HG03066 (cell line): ENCODE data around the gene NDUFA12.

Source experiments
- ATAC-seq: cut with Tn5 transposase; IDR thresholded peaks from one replicate; pipeline ENCODE4 v1.9.1; 2021; ENCODE audit warnings: low read depth; ENCODE audit not compliant: unreplicated experiment

NDUFA12 gene

DNA sequence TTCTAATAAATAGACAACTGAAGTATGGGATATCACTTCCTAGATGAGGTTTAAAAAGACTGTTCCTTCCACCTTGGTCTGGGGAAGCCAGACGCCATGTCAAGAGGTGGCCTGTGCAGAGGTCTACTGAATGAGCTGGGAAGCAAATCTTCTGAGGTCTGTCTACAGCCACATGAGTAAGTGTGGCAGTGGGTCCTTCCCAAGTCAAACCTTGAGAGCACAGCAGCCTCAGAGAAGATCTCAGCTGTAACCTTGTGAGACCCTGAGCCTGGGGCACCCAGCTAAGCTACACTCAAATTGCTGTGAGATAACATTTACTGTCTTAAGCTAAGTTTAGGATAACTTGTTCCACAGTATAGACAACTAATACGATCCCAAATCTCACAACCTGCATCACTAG, 20.2 kb downstream of the NDUFA12 start:
- ATAC-seq: no peak

DNA sequence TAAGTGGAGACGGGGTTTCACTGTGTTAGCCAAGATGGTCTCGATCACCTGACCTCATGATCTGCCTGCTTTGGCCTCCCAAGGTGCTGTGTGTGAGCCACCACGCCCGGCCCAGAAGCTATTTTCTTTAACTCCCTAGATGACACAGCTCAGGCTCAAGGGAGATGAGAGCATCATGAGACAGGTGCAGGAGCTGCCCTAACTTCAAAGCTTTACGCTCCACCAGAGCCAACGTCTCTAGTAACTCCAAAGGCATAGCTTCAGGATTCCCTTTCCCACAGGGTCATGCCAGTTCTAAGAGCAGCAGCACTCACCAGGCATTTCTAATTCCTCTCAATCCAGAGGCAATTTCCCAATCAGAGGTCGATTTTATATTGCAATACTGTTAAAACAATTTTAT, 21.0 kb downstream of the NDUFA12 start:
- no peak for ATAC-seq

DNA sequence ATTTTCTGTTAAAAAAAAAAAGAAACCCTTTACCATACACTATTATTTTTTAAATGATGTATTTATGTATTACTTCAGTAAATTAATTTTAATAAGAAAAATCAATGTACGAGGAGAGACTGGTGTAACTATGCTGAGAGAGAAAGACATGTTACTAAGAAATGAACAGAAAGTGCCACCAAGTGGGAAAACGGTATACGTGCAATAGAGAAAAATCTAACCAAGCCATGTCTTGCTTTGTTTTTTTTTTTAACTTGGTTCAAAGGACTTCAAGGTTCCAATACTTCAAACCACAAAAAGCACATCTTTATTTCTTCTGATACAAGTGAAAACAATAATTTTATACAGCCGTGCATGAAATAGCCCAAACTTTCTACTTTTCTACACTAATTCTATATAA, 22.9 kb downstream of the NDUFA12 start:
- no peak for ATAC-seq

DNA sequence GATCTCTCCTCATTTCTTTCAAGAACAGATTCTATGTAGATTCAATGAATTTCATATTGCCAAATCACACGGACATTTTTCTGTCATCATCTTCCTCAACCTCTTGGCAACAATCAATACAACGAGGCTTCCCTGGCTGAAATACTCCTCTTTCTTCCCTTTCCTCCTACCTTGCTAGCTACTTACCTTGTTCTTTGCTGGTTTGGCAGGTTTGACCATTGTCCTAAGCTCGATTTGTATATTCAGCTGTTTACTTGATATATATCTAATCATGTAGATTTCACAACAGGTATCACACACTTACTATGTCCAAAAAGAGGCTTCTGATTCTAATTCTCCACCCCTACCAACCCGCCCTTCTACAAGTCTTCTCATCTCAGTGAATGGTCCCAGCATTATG, 23.6 kb downstream of the NDUFA12 start:
- ATAC-seq: no peak

DNA sequence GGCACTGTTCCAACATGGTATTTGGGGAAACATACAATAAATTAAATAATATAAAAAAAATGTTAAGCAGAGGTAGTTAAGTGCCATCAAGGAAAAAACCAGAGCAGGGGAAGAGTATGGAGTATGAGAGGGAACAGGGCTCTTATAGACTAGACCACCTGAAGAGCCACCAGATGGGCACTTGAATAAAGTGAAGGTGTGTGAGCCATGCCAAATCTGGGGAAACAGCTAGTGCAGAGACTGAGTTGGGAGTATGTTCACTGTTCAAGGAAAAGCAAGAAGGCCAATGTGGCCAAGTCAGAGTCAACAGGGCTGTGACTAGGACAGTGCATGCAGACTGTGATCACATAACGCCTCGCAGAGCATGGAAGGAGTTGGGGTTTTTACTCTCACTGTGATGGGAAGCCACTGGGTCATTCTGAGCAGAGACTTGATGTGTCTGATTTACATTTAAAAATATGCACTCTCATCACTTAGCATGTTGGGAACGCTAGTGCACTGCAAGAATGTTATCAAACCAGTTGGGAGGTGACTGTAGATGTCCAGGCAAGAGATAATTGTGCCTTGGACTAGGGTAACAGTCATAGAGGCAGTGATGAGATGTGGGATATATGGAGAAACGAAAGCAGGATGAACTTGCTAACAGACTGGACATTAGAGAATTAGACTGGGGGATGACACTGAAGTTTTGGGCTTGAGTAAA, 25.6 kb downstream of the NDUFA12 start:
- ATAC-seq: no peak

DNA sequence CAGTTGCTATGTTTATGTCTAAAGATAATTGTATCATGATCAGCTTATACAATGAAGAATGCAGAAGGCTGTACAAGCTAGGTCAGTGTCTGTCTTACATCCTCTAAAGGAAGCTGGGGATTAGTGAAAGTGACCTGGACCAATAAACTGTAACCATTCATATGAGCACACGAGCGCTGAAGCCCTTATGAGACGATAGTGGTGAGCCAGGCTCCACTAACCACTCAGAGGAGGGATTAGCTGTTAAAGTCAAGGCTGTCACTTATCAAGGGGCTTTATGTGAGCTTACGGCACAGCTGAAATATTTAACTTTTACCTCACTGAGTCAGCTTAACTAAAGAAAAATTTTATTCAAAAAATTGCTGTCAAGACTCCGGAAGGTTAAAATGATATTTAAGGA, 30.3 kb downstream of the NDUFA12 start:
- ATAC-seq: no peak

DNA sequence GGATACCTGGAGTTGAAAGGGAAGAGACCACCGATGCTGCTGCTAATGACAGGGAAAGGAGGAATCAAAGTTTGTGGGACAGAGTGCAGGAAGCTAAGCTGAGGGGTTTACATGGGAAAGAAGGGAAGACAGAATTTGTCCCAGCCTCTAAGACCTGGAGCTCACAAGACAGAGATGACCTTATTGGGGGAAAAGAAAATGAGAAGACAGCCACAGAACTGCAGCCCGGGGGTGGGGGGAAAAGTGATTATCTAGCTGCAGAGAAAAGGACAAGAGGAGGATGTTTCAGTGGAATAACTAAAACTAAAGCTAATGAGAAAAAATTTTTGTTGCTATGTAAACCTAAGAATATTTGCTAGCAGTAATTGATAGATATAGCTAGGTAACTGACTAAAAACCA, 30.7 kb downstream of the NDUFA12 start:
- ATAC-seq: no peak

DNA sequence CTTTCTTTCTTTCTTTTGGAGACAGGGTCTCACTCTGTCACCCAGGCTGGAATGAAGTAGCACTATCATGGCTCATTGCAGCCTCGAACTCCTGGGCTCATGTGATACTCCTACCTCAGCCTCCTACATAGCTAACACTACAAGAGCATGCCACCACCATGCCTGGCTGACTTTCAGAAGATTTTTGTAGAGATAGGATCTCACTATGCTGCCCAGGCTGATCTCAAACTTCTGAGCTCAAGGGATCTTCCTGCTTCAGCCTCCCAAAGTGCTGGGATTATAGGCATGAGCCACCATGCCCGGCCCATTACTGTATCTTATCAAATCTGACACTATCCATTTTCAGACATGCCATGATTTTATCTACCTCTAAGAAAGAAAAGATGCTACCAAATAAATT, 31.6 kb downstream of the NDUFA12 start:
- no peak for ATAC-seq

DNA sequence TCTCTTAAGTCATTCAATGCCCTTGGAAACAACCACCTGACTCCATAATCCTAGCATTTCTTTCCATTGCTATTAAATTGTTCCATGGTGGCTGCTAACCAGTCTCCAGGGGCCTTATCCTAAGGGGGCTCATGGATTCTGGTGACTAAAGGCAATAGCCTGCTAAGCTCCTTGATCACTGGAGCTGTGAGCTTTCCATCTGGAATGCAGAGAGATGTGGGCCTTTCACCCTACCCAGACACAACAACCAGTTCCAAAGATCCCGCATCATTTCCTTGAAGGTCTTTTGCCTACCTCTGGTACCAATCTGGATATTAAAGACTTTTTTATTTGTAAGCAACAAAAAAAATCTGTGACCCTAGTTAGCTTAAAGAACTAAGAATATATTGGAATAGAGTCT, 32.9 kb downstream of the NDUFA12 start:
- ATAC-seq: no peak

DNA sequence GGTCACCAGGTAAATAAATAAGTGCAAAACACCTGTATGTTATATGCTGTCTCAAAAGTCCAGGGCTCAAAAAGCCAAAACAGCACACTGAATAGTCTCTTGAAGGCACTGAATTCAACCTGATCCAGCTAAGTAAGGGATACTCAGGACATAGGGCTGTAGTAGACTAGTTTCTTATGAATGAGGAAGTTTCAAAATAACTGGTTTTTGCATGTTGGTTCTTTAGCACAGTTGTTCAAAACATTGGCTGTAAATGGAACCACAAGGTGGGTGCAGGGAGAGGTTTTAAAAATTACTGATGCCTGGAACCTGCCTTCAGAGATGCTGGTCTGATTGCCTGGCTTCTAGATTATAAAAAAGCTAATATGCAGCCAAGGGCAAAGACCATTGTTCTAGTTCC, 34.1 kb downstream of the NDUFA12 start:
- no peak for ATAC-seq

DNA sequence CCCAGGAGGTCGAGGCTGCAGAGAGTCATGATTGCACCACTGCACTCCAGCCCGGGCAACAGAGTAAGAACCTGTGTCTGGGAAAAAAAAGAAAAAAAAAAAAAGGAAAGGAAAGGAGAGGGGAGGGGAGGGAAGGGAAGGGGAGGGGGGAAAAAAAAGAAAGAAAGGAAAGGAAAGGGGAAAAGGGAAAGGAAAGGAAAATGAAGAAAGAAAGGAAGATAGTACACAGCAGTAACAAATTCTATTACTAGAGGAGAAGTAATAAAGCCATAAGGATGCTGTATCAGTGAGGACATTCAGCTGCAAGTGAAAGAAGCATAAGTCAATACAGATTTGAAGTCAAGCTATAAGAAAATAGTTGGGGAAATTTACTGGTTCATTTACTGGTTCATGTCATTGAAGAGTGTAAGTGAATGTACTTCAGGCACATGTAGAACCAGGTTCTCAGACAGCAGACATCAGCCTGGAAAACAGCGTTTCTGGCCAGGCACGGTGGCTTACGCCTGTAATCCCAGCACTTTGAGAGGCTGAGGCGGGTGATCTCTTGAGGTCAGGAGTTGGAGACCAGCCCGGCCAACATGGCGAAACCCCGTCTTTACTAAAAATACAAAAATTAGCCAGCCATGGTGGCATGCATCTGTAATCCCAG, 37.4 kb downstream of the NDUFA12 start:
- no peak for ATAC-seq

DNA sequence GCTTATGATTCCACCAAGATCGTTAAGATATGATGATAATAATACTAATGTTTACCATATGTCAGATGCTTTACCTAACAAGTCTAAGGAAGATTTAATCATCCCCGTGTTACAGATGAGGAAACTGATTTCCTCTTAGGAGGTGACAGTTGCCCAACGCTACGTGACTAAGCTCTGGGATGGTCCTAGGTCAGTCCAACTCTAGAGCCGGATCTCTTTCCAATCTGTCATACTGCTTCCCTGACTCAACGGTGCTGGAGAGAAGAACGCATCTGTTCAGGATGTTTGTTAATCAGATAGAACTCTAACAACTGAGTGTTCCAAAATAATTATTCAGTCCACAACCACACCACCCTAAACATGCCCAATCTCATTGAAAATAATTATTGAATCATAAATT, 39.8 kb downstream of the NDUFA12 start:
- ATAC-seq: no peak

DNA sequence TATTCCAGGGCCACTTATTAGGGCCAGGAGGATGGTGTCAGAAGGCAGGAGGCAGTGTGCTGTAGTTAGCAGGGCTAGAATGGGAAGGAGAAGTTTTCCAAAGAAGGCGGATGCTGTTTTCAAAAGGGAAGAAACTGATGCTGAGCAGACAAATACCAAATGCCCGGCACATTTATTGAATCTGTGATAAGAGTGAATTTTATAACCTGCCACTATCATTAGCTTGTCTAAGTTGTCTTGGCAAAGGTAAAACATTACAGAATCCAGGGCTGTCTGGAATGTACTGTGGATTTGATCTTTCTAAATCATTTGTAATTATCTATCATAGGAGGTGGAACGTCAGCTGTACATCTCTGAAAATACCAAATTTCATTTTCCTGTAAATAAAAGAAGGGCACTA, 40.8 kb downstream of the NDUFA12 start:
- ATAC-seq: no peak

DNA sequence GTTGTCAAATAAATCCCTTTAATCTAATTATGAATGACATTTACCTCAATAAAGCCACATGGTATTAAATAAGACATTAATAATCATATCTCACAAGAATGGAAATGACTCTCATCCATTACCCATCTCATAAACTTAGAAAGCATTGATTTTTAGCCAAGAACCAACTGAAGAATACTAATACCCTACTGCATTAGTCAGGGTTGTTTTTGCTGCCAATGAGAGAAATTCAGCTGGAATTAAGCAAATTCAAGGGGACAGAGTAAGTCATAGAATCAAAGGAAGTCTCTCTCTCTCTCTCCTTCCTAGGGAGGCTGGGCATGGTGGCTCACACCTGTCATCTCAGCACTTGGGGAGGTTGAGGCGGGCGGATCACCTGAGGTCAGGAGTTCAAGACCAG, 41.6 kb downstream of the NDUFA12 start:
- ATAC-seq: no peak

DNA sequence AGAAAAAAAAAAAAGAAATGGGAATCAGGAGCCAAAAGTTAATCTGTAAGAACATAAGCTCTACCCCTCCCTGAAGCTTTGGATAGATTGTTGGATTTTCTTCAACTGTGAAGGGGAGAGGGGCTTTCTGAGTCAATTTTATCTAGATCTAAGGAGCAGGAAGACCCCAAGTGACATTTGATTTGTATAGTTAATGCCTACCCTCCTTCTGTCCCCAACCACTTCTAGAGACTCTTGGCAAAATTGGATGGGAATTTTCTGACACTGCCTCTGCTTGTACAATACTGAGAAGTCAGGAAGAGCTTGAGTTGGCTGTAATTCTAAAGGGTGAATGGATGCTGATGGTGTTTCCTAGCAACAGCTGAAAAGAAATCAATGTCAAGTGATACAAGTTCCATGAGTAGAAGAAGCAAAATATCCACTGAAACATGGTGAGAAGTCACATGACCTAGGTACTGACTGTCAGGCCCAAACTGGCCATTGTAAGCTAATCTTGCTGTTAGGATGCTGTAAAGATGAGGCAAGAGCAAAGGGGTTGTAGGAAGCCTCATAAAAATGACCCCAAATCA, 42.2 kb downstream of the NDUFA12 start:
- ATAC-seq: no peak

DNA sequence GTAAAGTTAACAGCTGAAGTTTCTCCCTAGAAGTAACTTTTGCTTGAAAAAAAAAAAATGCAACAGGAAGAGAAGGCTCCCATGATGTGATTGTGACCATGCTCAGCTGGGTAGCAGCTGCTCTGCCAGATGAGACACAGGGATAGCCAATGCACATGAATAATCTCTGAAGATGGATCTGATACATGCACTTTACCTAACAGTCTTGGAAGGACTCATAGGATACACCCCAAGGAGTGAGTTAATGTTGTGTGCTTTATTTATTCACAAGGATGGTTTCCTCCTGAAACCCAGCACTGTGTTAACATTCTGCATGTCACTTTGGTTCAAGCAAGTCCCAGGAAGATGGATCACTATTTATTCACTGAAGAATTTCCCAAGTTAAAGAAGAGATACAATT, 46.5 kb downstream of the NDUFA12 start:
- no peak for ATAC-seq

DNA sequence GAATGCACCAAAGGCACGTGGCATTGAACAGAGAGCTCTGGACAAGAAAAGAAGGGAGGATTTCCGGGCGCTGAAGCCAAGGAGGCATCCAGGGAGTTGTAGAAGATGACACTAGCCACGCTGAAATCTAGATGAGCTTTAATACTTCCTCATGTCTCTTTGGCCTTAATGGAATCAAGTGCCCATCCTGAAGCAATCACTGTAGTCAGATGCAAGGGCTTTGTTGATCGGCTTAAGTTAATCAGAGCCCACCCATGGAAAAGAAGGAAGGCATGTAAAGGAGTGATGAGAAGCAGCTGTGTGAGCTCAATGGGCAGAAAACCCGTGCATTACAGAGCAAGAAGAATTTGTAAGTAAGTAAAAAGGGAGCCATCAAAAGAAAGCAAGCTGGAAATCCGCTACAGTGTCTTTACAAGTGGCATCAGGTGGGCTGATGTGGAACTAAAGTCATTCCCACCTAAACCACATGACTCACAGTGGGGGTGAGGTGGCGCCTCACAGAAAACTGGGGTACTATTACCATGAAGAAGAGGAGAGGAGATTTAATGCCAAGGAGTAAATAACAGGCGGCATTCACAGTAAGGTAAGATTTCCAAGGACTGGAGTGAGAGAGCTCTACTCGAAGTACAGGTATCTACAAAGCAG, 48.4 kb downstream of the NDUFA12 start:
- ATAC-seq: no peak

DNA sequence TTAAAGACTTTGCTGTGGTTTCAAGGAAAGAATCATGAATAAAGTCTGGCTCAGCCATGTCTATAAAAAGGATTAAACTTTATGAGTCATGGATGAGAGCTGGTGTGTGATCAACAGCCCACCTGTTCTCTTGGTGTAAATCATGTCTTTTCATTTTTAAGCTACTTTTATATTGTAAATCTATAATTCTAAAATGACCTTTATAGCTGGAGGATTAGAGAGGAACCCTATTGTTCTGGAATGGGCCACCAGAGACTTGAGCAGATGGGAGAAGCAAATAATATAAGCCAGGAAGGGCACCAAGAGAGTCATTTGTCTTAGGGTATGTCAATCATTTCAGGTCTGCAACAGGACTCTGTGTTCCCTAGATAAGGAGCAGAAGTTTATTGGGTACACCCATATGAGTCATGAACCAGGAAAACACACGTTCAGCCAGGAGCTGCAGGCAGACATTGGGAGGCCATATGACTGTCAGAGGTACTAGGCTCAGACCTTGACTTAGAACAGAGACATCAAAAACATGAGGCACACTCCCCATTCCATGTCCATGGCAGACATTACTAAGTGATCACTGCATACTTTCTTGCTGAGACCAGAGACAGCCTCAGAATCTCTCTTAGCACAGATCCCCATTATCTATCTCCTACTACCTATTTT, 49.3 kb downstream of the NDUFA12 start:
- no peak for ATAC-seq

DNA sequence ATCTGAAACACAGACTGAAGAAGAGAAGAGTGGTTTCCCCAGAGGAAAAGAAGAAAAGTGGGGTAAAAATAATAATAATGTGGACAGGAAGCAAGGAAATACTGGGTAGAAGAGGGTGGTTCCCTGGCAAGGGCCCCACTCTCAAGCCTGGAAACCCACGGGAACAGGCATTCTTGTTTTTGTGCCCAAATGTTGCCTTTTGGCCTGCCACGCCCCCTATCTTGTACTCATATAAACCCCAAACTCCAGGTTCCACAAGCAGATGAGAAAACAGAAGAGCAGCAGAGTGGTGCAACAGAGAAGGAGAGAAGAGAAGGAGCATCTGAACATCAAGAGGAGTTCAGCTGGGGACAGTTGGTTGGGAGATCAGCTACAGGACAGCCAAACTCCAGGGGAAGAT, 51.2 kb downstream of the NDUFA12 start:
- no peak for ATAC-seq

DNA sequence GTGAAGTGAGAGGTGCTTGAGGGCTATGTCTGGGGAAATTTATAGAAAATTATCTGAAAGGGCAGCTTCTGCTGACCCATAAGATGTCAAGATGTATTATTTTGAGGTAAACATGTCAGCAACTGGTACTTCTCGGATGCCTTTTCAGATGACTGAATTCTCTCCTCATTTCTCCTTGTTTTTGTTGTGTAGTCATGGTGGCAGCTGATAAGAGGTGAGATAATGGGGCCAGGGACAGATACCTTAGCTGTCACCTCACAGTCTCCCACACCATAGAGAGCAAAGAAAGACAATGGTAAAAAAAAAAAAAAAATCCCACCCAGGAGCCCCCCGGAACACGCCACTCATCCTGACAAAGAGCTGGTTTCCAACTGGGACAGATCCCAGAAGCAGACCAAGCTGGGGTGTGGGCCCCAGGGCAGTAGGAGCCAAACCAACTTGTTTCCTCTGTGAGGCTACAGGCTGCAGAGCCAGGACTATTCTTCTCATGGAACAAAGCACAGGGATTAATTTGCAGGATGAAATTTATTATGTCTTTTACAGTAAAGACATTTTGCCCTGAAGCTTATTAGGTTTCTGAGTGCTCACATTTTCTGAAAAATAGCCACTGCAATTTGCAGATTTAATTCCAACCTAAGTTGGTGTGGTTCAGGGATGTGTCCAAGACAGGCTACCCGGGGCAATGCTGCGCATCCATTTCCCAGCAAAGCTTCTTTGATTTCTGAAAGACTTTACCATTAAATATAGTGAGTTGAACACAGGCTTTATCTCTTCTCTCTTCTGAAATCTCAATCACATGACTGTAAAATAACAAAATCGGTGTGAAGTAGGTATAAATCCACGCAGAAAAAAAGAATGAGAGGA, 52.2 kb downstream of the NDUFA12 start:
- ATAC-seq: no peak
